PC-9 (cell line): ENCODE data around the gene ROPN1B. TPM values are rescaled to one million over a fixed set of nuclear protein-coding genes. Genes with fewer than 3 reads are reported as not detected.

Experiments used
- BruUV-seq: library from RNA; stranded (reverse); fragments of 400-500 nt; replicated peaks from 2 replicates; lab custom pipeline; 2021; lab: Mats Ljungman, UMichigan
- CTCF ChIA-PET: fragments of 300-600 bp; sonication (Branson Sonifier 250); formaldehyde crosslinking; loops from one replicate; lab custom pipeline; 2022; ENCODE audit warnings: antibody characterized with exemption; lab: Charles Lee
- POLR2A ChIA-PET: fragments of 300-600 bp; sonication (Branson Sonifier 250); formaldehyde crosslinking; loops from one replicate; lab custom pipeline; 2022; ENCODE audit warnings: antibody characterized with exemption; ENCODE audit not compliant: unreplicated experiment; lab: Charles Lee
- DNase-seq, 2 experiments: peaks; one replicate each; pipeline versions ENCODE4 v3.0.0 to v3.0.0-alpha.2; 2015 to 2022; ENCODE audit warnings: mixed read lengths in 1 of 2
- H2AFZ ChIP-seq: fragments of 200-600 bp; sonication (generic); 2 replicates; pipeline ENCODE4 v1.8.1; 2017; ENCODE audit warnings: antibody characterized with exemption
- H3F3A ChIP-seq: fragments of 200-600 bp; sonication (generic); 2 replicates; pipeline ENCODE4 v1.8.1; 2017; ENCODE audit warnings: antibody characterized with exemption, mild to moderate bottlenecking, low read depth; ENCODE audit not compliant: insufficient read depth
- H3K27ac ChIP-seq: fragments of 200-600 bp; sonication (generic); 2 replicates; pipeline ENCODE4 v1.6.1; 2016; ENCODE audit warnings: mixed run types
- H3K27me3 ChIP-seq: fragments of 200-600 bp; sonication (generic); 2 replicates; pipeline ENCODE4 v1.6.1; 2016; ENCODE audit warnings: low read depth, mixed run types; ENCODE audit not compliant: insufficient read depth
- H3K36me3 ChIP-seq: fragments of 200-600 bp; sonication (generic); 2 replicates; pipeline ENCODE4 v1.6.1; 2016; ENCODE audit warnings: low read depth, mixed run types
- H3K4me1 ChIP-seq: fragments of 200-600 bp; sonication (generic); replicated peaks from 2 replicates; pipeline ENCODE4 v1.6.1; 2016; ENCODE audit warnings: mixed run types; ENCODE audit not compliant: insufficient read depth
- H3K4me2 ChIP-seq: fragments of 200-600 bp; sonication (generic); 2 replicates; pipeline ENCODE4 v1.6.1; 2017; ENCODE audit warnings: mixed run types
- H3K4me3 ChIP-seq: fragments of 200-600 bp; sonication (generic); 2 replicates; pipeline ENCODE4 v1.6.1; 2016; ENCODE audit warnings: mixed run types
- H3K79me2 ChIP-seq: fragments of 200-600 bp; sonication (generic); 2 replicates; pipeline ENCODE4 v1.6.1; 2017; ENCODE audit warnings: low read depth, mixed run types
- H3K9me2 ChIP-seq: fragments of 200-600 bp; sonication (generic); 2 replicates; pipeline ENCODE4 v1.8.1; 2017; ENCODE audit warnings: mild to moderate bottlenecking; ENCODE audit not compliant: insufficient read depth
- H3K9me3 ChIP-seq: fragments of 200-600 bp; sonication (generic); 2 replicates; pipeline ENCODE4 v1.8.1; 2016; ENCODE audit warnings: low read depth; ENCODE audit not compliant: insufficient read depth
- H4K20me1 ChIP-seq: fragments of 200-600 bp; sonication (generic); 2 replicates; pipeline ENCODE4 v1.8.1; 2017; ENCODE audit not compliant: insufficient read depth
- EZH2 ChIP-seq: fragments of 200-600 bp; sonication (generic); IDR thresholded peaks from 2 replicates; pipeline ENCODE4 v1.8.0; 2017; ENCODE audit warnings: antibody characterized with exemption, low read depth
- intact Hi-C: fragments of 100-400 bp; cut with micrococcal nuclease; formaldehyde crosslinking; loops from one replicate; pipeline ENCODE4 v1.10.0; 2022; ENCODE audit not compliant: unreplicated experiment
- total RNA-seq: library from RNA; stranded (reverse); gene quantifications from 2 replicates; pipeline ENCODE4 v1.2.3, GENCODE V29; 2021
- TF ChIP-seq, protein P1 (sequence below): fragments of 200-600 bp; sonication (generic); conservative IDR thresholded peaks from 2 replicates; pipeline ENCODE4 v1.6.1; 2017; ENCODE audit warnings: mixed run types, antibody characterized with exemption, mild to moderate bottlenecking, moderate library complexity

Gene ROPN1B
- total RNA-seq, 1 experiment from 2014 or later = 0.85 TPM

DNA sequence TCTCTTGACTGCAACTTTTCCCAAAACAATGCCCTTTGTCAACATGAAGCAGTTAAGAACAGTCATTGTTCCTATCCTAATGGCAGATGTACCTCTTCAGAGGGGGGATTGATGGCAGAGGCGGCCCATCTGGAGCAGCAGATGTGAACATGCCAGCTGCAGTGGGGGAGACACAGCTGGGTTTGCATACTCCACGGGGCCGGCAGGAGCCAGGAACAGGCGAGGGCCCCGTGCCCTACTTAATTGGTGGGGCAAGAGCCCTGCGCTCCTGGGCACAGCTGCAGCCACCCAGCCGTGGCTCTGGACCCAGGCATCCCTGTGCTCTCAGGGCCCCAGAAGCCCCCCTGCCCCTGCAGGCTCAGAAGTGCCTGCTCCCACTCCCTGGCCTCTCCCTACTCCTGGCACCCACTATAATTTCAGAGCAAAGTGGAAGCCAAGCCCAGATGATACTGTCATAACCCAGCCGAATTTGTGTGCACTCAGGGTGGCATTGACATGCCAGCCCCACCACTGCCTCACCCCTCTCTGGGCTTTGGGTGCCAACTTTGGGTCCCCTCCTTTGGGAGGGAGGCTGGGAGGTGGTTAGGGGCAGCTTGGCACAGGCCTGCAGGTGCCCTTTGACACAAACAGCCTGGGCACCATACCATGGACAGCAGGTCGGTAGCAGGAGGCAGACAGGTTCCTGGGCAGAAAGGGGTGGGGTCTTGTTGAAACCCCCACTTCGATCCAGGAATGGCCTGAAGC is 34.6 kb downstream of the ROPN1B start:
- no peaks in the 10 kb centered on the region for H4K20me1 ChIP-seq
- no TSS peak for BruUV-seq
- DNase-seq = no peak
- H3K27ac ChIP-seq = no peak overlapping the region
- TF ChIP-seq, protein P1, sequence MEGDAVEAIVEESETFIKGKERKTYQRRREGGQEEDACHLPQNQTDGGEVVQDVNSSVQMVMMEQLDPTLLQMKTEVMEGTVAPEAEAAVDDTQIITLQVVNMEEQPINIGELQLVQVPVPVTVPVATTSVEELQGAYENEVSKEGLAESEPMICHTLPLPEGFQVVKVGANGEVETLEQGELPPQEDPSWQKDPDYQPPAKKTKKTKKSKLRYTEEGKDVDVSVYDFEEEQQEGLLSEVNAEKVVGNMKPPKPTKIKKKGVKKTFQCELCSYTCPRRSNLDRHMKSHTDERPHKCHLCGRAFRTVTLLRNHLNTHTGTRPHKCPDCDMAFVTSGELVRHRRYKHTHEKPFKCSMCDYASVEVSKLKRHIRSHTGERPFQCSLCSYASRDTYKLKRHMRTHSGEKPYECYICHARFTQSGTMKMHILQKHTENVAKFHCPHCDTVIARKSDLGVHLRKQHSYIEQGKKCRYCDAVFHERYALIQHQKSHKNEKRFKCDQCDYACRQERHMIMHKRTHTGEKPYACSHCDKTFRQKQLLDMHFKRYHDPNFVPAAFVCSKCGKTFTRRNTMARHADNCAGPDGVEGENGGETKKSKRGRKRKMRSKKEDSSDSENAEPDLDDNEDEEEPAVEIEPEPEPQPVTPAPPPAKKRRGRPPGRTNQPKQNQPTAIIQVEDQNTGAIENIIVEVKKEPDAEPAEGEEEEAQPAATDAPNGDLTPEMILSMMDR = no peak
- TF ChIP-seq EZH2 = no peak
- no peaks in the 10 kb centered on the region for H3K27me3 ChIP-seq
- no peaks in the 10 kb centered on the region for H3K4me1 ChIP-seq
- H2AFZ ChIP-seq = no peak overlapping the region
- H3F3A ChIP-seq = no peaks in the 10 kb centered on the region
- H3K4me3 ChIP-seq = no peak overlapping the region
- no peak overlapping the region for H3K4me2 ChIP-seq
- CTCF ChIA-PET = no interaction called here
- intact Hi-C loops = no loop called here
- H3K9me2 ChIP-seq = no peaks in the 10 kb centered on the region
- no peaks in the 10 kb centered on the region for H3K36me3 ChIP-seq
- H3K79me2 ChIP-seq = no peaks in the 10 kb centered on the region
- POLR2A ChIA-PET = no interaction called here
- peaks cover 7% of the 10 kb centered on the region; the same call in 1 of the 2 replicates for H3K9me3 ChIP-seq

DNA sequence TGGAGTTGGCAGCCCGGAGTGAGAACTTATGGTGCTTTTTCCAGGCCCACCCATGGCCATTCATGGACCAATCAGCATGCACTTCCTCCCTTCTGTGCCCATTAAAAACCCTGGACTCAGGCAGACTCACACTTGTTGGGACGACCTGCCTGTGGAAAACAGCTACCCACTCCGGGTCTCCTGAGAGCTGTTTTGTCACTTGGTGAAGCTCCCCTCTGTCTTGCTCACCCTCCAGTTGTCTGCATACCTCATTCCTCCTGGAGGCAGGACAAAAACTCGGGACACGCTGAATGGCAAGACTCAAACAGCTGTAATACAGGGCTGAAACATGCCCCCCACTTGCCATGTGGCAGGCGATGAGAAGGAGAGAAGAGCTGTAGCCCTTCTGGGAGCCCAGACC is 35.2 kb downstream of the ROPN1B start:
- Histone ChIP-seq H3K4me3 (no peak overlapping the region), H3K27ac (no peak overlapping the region), H3K27me3 (no peaks in the 10 kb centered on the region), H3K36me3 (no peaks in the 10 kb centered on the region), H3K9me2 (no peaks in the 10 kb centered on the region), H2AFZ (no peak overlapping the region), H3K4me2 (no peak overlapping the region), H3K79me2 (no peaks in the 10 kb centered on the region), H3K4me1 (no peaks in the 10 kb centered on the region), H3F3A (no peaks in the 10 kb centered on the region), H3K9me3 (peaks cover under 1% of the 10 kb centered on the region; the same call in 1 of the 2 replicates), H4K20me1 (no peaks in the 10 kb centered on the region)
- DNase-seq = no peak
- BruUV-seq = no TSS peak
- ChIA-PET CTCF (no interaction called here), POLR2A (no interaction called here)
- no peak for TF ChIP-seq EZH2
- TF ChIP-seq, protein P1 = no peak
- intact Hi-C loops = no loop called here

DNA sequence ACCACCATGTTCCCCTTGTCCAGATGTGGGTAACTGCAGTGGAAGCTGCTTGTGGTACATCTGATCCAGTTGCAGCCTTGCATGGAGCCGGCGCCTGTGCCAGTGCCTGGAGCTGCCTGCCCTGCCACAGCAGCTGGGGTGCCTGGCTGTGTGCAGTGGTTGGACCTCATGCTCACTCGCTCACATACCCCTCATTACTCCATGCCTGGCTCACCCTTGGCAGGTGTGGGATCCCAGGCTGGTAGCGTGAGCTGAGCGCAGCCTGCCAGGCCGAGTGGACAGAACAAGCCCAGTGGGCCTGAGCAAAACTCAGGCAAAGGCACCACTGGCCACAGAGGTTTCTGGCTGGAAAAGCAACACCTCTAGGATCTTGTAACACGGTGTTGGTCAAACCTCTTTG is 35.7 kb downstream of the ROPN1B start:
- Histone ChIP-seq H3K79me2 (no peaks in the 10 kb centered on the region), H3K9me2 (no peaks in the 10 kb centered on the region), H3K4me1 (no peaks in the 10 kb centered on the region), H3K9me3 (no peaks in the 10 kb centered on the region; the same call in 1 of the 2 replicates), H3K4me2 (no peak overlapping the region), H2AFZ (no peak overlapping the region), H4K20me1 (no peaks in the 10 kb centered on the region), H3K27ac (no peak overlapping the region), H3K27me3 (no peaks in the 10 kb centered on the region), H3K36me3 (no peaks in the 10 kb centered on the region), H3F3A (no peaks in the 10 kb centered on the region), H3K4me3 (no peak overlapping the region)
- intact Hi-C loops = no loop called here
- no peak for TF ChIP-seq EZH2
- TF ChIP-seq, protein P1 = no peak
- CTCF ChIA-PET = no interaction called here
- no TSS peak for BruUV-seq
- POLR2A ChIA-PET = no interaction called here
- DNase-seq = no peak
